HG03469 (cell line): ENCODE results near the gene SLC35E2B.
"Not testable (repeated sequence)": the region's sequence is repeated elsewhere in the genome, so short reads cannot be mapped to it uniquely, and the experiment has no call there.

Experiments used
- ATAC-seq: cut with Tn5 transposase; IDR thresholded peaks from one replicate; pipeline ENCODE4 v1.9.1; 2021; ENCODE audit warnings: mild to moderate bottlenecking, moderate library complexity, moderate number of reproducible peaks; ENCODE audit not compliant: unreplicated experiment

The SLC35E2B gene

DNA sequence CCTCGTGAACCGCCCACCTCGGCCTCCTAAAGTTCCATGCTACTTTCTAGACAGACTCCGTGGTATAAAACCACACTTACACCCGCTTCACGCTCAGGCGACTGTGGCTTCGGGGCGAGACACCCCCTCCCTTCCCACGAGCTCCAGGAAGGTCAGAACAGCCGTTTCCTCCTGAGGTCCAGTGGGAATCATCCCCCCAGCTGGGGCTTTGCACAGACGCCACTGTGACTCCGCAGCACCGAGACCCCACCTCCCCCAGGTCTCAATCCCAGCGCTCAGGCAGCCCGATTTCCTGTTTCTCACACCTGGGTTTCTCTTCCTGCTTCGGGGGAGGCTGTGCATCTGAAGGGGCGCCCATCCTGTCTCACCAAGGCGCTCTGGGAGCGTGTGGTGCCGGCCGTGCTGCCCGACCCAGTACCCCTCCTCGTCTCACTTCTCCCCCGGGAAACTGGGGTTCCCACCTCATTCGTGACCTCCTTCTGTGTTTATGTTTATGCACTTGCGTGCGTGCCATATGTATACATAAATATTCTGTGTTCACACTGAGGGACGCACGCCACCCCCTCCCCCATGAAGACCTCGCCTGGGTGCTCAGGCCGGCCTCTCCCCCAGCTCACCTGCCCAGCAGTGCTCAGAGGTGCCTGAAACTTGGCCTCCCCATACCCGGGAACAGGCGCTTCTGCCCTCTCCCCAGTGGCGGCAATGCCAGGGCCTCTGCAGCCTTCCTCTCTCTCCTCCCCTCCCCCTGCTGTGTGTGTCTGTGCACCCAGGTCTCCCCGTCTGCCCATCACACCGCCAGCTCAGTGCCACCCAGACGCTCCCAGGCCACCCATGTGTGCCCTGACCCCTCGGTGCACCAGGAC, 14.6 kb downstream of the SLC35E2B start:
- no peak for ATAC-seq

DNA sequence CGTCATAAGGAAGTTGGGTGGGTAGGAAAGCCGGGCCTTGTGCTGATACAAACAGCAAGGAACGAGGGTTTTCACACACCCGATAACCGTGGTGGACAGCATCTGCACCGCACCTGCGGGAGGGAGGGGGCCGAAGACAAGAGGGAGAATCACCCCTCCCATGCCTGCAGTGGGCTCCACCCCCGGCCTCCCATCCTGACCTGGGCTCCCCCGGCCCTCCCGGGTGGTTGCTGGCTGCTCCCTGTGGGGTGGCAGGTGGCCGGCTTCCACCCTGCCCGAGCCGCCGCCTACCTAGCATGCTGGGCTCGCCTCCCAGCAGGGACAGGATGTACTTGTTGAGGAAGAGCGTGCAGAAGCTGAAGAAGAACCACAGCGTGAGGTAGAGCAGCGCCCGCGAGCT, 16.5 kb downstream of the SLC35E2B start:
- ATAC-seq = not testable (repeated sequence)

DNA sequence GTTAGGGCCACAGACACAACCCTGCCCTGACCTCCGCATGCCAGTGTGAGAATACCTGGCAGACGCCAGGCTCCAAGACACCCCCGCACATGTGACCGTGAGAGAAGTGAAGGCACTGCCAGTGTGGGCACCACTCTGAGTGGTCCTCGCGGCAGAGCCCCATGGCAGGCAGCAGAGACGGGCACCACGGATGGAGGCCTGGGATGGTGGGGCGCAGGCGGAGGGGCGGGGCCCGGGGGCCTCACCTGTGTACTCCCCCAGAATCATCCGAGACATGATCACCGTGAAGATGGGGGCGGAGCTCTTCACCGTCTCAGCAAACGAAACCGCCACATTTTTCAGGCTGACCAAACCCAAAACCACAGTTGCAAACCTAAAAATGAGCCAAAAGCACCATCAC, 17.4 kb downstream of the SLC35E2B start:
- ATAC-seq = not testable (repeated sequence)

DNA sequence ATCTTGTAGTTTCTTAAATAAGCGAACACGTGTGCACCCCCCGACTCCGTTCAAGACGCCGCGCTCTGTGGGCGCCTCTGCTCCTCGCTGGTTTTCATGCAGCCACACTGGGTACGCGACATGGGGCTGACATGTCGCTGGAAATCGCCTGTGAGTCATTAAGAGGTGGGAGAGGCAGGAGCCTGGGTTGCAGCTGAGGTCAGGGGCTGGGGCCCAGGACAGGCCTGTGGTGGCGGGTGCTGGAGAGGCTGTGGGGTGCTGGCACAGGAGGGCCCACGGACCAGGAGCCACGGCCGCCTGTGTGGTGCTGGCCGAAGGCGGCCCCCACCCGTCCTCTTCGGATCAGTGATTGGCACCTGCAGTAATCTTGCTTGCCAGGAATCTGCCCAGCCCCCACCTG, 17.8 kb downstream of the SLC35E2B start:
- ATAC-seq = not testable (repeated sequence)

DNA sequence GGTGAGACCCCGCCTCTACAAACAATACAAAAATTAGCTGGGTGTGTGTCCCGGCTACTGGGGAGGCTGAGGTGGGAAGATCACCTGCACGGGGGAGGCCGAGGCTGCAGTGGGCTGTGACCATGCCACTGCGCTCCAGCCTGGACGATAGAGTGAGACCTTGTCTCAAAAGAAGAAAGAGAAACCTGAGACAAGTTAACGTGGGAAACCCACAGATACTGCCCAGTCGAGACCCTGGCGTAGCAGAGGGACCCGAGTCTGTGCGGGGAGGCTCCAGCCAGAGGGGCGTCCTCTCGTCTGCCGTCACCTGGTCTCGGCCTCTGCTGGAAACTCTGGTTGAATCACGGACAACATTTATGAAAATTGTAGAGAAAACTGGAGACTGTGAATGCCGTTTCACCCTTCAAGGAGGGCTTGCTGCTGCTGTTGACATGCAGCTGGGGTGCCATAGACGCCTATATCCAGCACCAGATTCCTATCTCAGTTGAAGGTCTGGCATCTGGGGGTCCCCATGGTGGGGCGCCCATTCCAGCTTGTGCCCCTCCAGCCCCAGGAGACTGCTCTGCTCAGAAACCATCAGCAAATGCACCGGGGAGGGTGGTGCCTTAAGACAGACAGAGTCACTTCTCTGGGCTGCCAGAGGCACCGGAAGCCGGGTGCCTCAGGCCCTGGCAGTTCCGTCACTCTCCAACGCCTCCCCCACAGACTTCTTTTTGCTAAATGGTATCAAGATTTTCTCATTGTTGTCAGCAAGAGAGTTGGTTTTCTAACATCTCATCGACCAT, 20.2 kb downstream of the SLC35E2B start:
- ATAC-seq = no peak

DNA sequence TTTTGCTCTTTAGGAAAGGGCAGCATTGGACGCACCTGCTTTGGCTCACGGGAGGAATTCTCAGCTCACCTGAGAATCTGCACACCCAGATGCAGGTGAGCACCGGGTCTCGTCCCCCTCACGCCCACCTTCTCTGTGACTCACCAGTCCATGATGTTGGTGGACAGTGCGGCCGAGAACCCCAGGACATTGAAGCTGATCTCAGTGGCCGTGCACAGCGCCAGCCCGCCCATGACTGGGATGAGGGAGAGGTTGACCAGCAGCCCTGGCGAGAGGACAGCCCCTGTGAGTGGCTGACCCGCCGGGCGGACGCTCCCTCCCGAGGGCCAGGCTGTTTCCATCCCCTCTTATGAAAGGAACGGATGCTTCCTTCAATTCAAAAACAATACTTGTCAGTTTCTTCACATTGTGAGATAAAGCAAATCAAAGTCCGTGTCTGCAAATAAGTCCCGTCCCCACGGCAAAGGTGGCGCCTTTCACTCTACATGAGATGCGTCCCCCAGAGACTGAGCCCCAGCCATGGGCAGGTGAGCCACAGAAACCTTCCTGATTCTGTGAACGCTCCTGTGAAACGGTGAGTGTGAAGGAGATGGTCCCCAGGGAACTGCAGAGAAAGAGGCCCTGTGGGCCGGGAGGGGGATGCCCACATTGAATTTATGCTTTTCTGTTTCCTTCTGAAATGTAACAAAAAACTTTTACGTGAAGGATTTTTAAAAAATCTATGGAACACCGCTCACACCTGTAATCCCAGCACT, 21.1 kb downstream of the SLC35E2B start:
- ATAC-seq = no peak

DNA sequence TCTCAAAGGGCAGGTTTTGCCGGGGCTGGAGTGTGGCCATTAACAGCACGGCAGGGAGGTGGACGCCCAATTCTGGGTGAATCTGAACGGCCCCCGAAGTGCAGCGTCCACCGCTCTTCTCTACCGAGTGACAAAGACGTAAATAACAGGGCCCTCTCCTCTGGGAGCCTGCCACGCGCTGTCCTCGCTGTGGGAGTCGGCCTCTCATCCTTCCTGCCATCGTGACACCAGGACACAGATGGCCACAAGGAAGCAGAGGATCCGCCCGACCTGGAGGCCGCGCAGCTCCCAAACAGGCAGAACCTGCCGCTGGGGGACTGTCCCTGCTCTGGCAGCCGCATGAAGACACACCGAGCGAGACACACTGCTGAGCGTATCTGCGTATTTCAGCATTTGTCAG, 21.7 kb downstream of the SLC35E2B start:
- ATAC-seq = no peak

- no peak for ATAC-seq
Measured at GRCh38 chr1:1669468-1670440, 22.8 kb downstream of the SLC35E2B start.

- ATAC-seq = no peak
Measured at GRCh38 chr1:1666526-1666925, 26.1 kb downstream of the SLC35E2B start.

DNA sequence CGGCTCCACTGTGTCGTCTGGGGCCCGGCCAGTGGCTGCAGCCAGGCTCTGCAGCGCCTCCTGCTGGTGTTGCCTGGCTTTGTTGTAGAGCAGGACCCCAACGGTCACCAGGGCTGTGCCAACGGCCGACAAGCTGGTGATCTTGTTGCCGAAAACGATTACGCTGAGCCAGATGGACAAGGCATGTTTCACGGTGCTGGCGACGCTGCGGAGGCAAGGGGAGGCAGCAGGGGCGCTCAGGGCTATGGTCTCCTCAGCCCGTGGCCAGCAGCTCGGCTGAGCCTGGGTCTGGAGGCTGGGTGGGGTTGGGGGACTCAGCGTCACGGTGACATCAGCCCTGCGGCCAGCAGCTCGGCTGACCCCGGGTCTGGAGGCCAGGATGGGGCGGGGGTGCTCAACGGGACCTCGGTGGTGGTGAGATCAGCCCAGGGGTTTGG, 26.8 kb downstream of the SLC35E2B start:
- no peak for ATAC-seq

DNA sequence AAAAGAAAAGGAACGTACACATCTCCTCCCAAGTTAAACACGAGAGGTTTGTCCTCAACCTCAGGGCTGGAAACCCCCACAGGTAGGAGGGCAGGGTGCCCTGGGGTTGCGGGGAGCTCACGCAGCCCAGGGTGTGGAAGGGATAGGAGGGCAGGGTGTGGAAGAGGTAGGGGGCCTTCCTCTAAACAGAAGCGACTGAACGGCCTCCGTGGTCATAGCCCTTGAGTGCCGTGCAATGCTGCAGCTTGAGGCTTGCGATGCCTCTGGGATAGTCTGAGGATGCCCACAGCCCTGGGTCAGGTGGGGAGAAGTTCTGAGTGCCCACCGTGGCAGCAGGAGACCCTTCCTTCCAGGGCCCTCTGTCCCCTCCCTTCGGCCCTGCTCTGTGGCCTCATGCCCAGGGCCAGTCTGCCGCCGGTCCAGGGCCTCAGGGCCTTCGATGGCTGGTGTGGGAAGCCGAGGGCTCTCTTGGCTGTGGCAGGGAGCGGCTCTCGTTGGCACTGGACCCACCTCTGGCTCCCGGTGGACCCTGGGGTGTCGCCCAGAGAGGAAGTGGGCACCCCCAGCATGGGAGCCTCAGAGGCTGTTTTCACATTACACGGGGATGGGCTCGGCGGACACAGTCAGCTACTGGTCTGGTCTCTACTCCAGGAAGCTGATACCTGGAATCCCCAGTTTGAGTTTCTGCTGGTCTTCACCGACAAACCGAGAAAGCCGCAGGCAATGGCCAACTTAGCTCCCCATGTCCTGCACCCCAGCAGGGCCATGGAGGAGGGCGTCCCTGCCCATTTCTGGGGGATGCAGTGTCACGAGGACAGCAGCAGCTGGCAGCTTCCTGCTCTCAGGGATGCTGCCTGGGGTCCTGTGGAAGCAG, 27.4 kb downstream of the SLC35E2B start:
- ATAC-seq = no peak

- ATAC-seq = not testable (repeated sequence)
Measured at GRCh38 chr1:1664318-1664717, 28.3 kb downstream of the SLC35E2B start.

GRCh38 chr1:1662830-1663560, 29.6 kb downstream of the SLC35E2B start:
- not testable (repeated sequence) for ATAC-seq

DNA sequence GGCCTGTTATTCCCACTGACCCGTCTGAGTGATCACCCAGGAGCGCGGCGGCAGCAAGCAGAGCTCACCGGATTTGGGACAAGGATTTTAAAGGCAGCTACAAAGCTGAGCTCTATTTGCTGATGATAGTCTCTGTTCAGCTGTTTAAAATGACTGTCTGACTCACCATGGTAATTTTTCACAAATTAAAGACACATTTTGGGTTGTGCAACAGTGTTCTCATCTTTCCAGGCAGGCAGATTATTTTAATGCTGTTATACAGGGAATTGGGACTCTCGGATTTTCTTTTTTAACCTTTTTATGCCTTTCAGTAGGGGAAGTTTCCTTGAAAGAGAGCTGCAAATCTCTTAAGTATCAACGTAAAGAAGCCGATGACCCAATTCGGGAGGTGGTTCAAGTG, 30.2 kb downstream of the SLC35E2B start:
- not testable (repeated sequence) for ATAC-seq

- peak; percentile 67 for ATAC-seq
Measured at GRCh38 chr1:1658583-1659549, 33.7 kb downstream of the SLC35E2B start, which contains the start of gene CDK11B. TSS of gene CDK11B (minus strand) at chr1:1659004. CDS start at chr1:1657485, 1,519 bp downstream.

DNA sequence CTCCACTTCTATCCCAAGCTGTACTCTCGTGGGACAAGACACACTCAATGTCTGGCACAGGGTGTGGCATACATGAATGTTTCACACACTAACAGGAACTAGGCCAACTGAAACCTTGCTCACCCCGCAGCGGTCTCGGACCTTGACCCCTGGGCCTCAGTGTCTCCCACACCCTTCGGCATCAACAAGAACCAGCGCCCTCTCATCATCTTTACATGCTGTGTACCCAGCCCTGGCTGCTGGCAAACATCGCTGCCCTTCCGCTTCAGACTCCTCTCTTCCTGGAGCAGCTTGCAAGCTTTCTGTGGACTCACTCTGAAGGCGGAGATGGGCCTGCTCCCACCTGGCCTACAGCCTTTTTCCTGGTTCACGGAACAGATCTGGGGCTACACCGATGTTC, 44.3 kb downstream of the SLC35E2B start:
- not testable (repeated sequence) for ATAC-seq
